Gastroesophageal sphincter (tissue), 4 donors: ENCODE results near the gene GSTM3. TPM values are rescaled to one million over a fixed set of nuclear protein-coding genes. Genes with fewer than 3 reads are reported as not detected.
A peak's percentile ranks its signal among the peaks of the same experiment; 100 is the strongest.
"Not testable (repeated sequence)": the region's sequence is repeated elsewhere in the genome, so short reads cannot be mapped to it uniquely, and the experiment has no call there.

Experiments used
- ATAC-seq: fragments of 150-250 bp; one replicate; pipeline ENCODE4 v1.9.1; 2016; ENCODE audit warnings: mild to moderate bottlenecking, moderate library complexity
- H3K27ac ChIP-seq, 4 donors: fragments of 200-600 bp; sonication (generic) in 3 of 4; 1 replicate in 3 of 4; 2 replicates in 1 of 4; pipeline ENCODE4 v1.5.1; 2016 to 2019
- H3K27me3 ChIP-seq: fragments of 200-600 bp; sonication (generic); one replicate; pipeline ENCODE4 v1.5.1; 2019
- H3K36me3 ChIP-seq, 2 donors: fragments of 200-600 bp; sonication (generic); one replicate each; pipeline ENCODE4 v1.5.1; 2019; ENCODE audit warnings: control low read depth in 1 of 2
- H3K4me1 ChIP-seq, 3 donors: fragments of 200-600 bp; sonication (generic); 1 replicate in 2 of 3; 2 replicates in 1 of 3; pipeline ENCODE4 v1.5.1; 2016 to 2019; ENCODE audit warnings: control low read depth in 2 of 3
- H3K4me3 ChIP-seq, 2 donors: fragments of 200-600 bp; sonication (generic); one replicate each; pipeline ENCODE4 v1.5.1; 2019; ENCODE audit warnings: mild to moderate bottlenecking in 1 of 2, moderate library complexity in 1 of 2
- H3K9me3 ChIP-seq, 3 donors: fragments of 200-600 bp; sonication (generic); one replicate each; pipeline ENCODE4 v1.5.1; 2017 to 2019; ENCODE audit warnings: control low read depth in 2 of 3
- EP300 ChIP-seq: sonication (generic); formaldehyde crosslinking; IDR thresholded peaks from one replicate; pipeline ENCODE4 v1.6.1; 2017; ENCODE audit warnings: antibody characterized with exemption, mild to moderate bottlenecking
- POLR2A ChIP-seq, 2 donors: fragments of 450-650 bp; IDR thresholded peaks; one replicate each; pipeline ENCODE4 v1.6.1; 2017; ENCODE audit warnings: antibody characterized with exemption in 2 of 2, mild to moderate bottlenecking in 2 of 2, moderate library complexity in 1 of 2
- POLR2AphosphoS5 ChIP-seq: sonication (generic); formaldehyde crosslinking; IDR thresholded peaks from one replicate; pipeline ENCODE4 v1.6.1; 2017; ENCODE audit warnings: antibody characterized with exemption
- WGBS, 2 donors: methylation state at CpG; one replicate each; pipeline ENCODE4 v1.1.5; 2018; ENCODE audit warnings: low coverage in 1 of 2; 5-methylcytosine and 5-hydroxymethylcytosine counted together
- total RNA-seq, 4 donors: library from RNA; depleted of rRNA; stranded (reverse); fragments of >200 nt; gene quantifications; one replicate each; pipeline ENCODE4 v1.1.0, GENCODE V29; 2016
- TF ChIP-seq, protein P1 (sequence below), 4 experiments: fragments of 200-600 bp in 2 of 4; fragments of 450-650 bp in 2 of 4; sonication (generic) in 1 of 4; IDR thresholded peaks; one replicate each; pipeline ENCODE4 v1.5.1; 2017 to 2019; ENCODE audit warnings: antibody characterized with exemption in 4 of 4, mild to moderate bottlenecking in 2 of 4, moderate library complexity in 2 of 4

The GSTM3 gene
- total RNA-seq, 4 donors from 2014 or later: 70.1 to 90.9 (median 80.1) TPM

DNA sequence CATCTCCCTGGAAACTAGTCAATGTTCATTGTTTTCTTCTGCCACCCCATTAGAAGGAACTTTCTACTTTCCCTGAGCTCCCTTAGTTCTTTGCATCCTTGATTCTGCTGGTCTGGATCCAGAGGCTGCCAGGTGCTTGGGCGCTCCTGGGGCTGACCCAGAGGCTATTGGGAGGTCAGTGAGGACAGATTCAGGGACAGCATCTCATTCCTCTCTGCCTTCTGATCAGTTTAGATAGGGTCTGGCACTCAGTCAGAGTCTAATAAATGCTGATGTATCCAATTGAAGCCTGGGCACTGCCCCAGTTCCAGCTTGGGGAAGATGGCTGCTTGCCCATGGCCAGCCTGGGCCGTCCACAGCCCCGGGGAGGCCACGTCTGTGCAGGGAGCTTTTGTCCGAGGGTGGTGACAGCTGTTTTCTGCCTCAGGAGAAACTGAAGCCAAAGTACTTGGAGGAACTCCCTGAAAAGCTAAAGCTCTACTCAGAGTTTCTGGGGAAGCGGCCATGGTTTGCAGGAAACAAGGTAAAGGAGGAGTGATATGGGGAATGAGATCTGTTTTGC is 50.9 kb downstream of the GSTM3 start:
- H3K9me3 ChIP-seq: no peaks in the 10 kb centered on the region
- H3K27me3 ChIP-seq: no peaks in the 10 kb centered on the region
- H3K27ac ChIP-seq: no peak overlapping the region
- H3K4me1 ChIP-seq: no peaks in the 10 kb centered on the region
- H3K4me3 ChIP-seq: no peak overlapping the region
- ATAC-seq: no peak
- no CpG with 5 or more reads among the region's 6 CpGs for WGBS, 2 donors
- no peaks in the 10 kb centered on the region for H3K36me3 ChIP-seq
- TF ChIP-seq, protein P1, sequence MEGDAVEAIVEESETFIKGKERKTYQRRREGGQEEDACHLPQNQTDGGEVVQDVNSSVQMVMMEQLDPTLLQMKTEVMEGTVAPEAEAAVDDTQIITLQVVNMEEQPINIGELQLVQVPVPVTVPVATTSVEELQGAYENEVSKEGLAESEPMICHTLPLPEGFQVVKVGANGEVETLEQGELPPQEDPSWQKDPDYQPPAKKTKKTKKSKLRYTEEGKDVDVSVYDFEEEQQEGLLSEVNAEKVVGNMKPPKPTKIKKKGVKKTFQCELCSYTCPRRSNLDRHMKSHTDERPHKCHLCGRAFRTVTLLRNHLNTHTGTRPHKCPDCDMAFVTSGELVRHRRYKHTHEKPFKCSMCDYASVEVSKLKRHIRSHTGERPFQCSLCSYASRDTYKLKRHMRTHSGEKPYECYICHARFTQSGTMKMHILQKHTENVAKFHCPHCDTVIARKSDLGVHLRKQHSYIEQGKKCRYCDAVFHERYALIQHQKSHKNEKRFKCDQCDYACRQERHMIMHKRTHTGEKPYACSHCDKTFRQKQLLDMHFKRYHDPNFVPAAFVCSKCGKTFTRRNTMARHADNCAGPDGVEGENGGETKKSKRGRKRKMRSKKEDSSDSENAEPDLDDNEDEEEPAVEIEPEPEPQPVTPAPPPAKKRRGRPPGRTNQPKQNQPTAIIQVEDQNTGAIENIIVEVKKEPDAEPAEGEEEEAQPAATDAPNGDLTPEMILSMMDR (IDR thresholded peaks at IDR 0.05): no peak
- TF ChIP-seq POLR2AphosphoS5 (no peak), POLR2A (IDR thresholded peaks at IDR 0.05) (no peak), EP300 (no peak)

DNA sequence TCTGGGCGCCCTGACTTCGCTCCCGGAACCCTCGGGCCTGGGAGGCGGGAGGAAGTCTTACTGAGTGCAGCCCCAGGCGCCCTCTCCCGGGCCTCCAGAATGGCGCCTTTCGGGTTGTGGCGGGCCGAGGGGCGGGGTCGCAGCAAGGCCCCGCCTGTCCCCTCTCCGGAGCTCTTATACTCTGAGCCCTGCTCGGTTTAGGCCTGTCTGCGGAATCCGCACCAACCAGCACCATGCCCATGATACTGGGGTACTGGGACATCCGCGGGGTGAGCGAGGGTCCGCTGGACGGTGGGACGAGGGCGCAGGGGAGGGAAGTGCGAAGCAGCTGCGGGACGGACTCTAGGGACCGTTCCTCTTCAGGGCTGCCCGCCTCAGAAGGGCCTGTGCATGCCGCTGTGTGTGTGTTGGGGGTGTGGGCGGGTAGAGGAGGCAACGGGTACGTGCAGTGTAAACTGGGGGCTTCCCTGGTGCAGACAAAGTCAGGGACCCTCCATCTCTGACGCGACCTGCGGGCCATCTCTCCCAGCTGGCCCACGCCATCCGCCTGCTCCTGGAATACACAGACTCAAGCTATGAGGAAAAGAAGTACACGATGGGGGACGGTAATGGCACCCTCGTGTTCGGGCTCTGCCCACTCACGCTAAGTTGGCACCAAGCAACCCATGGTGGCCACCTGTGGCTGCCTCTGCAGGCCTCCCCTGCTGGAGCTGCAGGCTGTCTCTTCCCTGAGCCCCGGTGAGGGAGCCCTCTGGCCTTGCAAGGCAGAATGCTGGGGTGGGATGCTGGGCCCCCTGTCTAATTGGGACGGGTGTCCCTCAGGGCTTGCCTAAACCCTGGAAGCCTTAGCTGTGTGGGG is 53.0 kb downstream of the GSTM3 start, which contains the start of gene GSTM1:
TSS of gene GSTM1 (plus strand) at position 177 of the 859 bp plus-strand sequence. CDS start at position 234, 57 bp downstream.
- no peak within 1 kb of the TSS for H3K4me3 ChIP-seq
- TF ChIP-seq EP300 (no peak), POLR2A (IDR thresholded peaks at IDR 0.05) (no peak)
- TF ChIP-seq, protein P1 (IDR thresholded peaks at IDR 0.05): no peak
- H3K36me3 ChIP-seq: no peaks in the 10 kb centered on the region
- ATAC-seq: peak; percentile 98
- H3K27ac ChIP-seq: peak within 1 kb of the TSS in 1 of 4 donors; percentile 80
- H3K27me3 ChIP-seq: no peaks in the 10 kb centered on the region
- H3K9me3 ChIP-seq: no peaks in the 10 kb centered on the region
- no CpG with 5 or more reads among the region's 46 CpGs for WGBS, 2 donors
- no peaks in the 10 kb centered on the region for H3K4me1 ChIP-seq

DNA sequence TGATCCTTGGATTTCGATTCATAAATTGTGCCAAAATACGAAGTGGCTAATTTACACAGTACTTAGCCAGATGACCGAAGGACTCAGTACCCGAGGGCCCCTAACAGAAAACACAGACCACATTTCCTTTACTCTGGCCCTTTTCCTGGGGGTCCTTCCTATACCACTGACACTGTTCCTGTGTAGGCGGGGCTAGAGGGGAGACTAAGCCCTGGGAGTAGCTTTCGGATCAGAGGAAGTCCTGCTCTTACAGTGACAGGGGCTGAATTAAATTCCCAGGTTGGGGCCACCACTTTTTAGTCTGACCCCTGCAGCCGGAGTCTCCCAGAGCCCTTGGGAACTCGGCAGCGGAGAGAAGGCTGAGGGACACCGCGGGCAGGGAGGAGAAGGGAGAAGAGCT is 53.7 kb downstream of the GSTM3 start:
- ATAC-seq, H3K4me3 ChIP-seq, H3K4me1 ChIP-seq, H3K27me3 ChIP-seq, H3K36me3 ChIP-seq, H3K9me3 ChIP-seq: not testable (repeated sequence)
- WGBS, 2 donors: no CpG with 5 or more reads among the region's 11 CpGs
- H3K27ac ChIP-seq: peak overlapping the region in 1 of 4 donors; percentile 80

DNA sequence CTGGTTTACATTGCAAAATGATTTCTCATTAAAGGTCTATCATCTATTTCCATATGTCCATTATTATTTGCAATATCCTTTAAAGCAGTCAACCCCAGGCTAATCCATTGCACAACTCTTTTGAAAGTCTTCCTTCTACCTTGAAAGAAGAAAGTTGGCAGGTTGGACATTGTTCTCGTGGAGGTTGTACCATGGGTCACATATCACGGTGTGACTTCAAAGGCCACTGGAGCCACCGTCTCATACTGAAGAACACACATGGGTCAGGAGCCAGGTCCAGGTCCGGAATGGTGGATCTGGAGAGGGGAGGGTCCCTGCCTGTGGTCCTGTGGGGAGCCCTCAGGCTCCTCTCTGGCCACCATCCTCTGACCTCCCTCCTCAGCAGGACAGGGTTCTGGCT is 54.9 kb downstream of the GSTM3 start:
- WGBS, 2 donors: no CpG with 5 or more reads among the region's 4 CpGs
- not testable (repeated sequence) for H3K27me3 ChIP-seq, H3K4me1 ChIP-seq, H3K9me3 ChIP-seq, H3K27ac ChIP-seq, H3K4me3 ChIP-seq, H3K36me3 ChIP-seq, ATAC-seq

DNA sequence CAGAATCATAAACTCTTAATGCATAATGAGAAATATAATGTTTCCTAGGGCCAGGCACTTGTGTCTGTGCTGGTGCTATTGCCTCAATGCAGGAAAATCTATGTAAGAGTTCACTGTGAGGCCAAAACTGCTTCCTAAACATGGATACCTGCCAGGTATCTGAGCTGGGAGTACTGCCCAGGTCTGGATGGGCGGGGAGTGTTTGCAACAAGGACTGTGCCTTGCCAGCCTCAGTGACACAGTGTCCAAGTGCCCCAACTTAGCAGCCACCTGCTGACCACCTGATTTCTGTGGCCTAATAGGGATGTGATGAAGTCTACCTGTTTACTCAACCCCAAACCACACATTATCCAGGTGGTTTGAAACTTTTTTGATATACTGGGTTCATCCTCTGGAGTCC is 55.4 kb downstream of the GSTM3 start:
- not testable (repeated sequence) for ATAC-seq, H3K9me3 ChIP-seq, H3K36me3 ChIP-seq, H3K4me3 ChIP-seq, H3K27me3 ChIP-seq, H3K27ac ChIP-seq, H3K4me1 ChIP-seq
- no CpG with 5 or more reads among the region's 1 CpG for WGBS, 2 donors

DNA sequence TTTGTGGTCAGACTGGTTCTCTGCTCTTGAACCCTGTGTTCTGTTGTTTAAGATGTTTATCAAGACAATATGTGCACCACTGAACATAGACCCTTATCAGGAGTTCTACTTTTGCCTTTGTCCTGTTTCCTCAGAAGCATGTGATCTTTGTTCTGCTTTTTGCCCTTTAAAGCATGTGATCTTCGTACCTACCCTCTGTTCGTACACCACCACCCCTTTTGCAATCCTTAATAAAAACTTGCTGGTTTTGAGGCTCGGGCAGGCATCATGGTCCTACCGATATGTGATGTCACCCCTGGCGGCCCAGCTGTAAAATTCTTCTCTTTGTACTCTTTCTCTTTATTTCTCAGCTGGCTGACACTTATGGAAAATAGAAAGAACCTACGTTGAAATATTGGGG is 56.1 kb downstream of the GSTM3 start:
- not testable (repeated sequence) for H3K36me3 ChIP-seq, H3K9me3 ChIP-seq, H3K4me3 ChIP-seq, H3K27me3 ChIP-seq, H3K4me1 ChIP-seq, H3K27ac ChIP-seq, ATAC-seq
- WGBS, 2 donors: 100% methylated on average over 2 of the region's 6 CpGs; no CpG with 5 or more reads in 1 of the 2 donors

Other genes with a start within 250 kb of the GSTM3 start
- gene CYB561D1, start 246.9 kb downstream of the GSTM3 start, total RNA-seq: 10 to 100 TPM in 3 of 4 donors, 1 to 10 TPM in 1; 8.3 to 15.9 (median 10.7) TPM
- 10 to 100 TPM in 3 of 4 donors, 1 to 10 TPM in 1; 7.7 to 19.3 (median 14.7) TPM for gene AMIGO1, start 231.3 kb downstream of the GSTM3 start, total RNA-seq
- not detected for gene GPR61, start 201.2 kb downstream of the GSTM3 start, total RNA-seq
- gene GNAI3, start 192.4 kb downstream of the GSTM3 start, total RNA-seq: 1 to 10 TPM; 6.6 to 9.4 (median 8.0) TPM
- not detected for gene GNAT2, start 121.4 kb downstream of the GSTM3 start, total RNA-seq
- 10 to 100 TPM; 28.9 to 38.0 (median 35.6) TPM for gene AMPD2, start 121.2 kb downstream of the GSTM3 start, total RNA-seq
- 10 to 100 TPM; 21.4 to 71.0 (median 42.4) TPM for gene GSTM4, start 84.9 kb downstream of the GSTM3 start, total RNA-seq
- gene GSTM2, start 73.0 kb downstream of the GSTM3 start, total RNA-seq: 10 to 100 TPM; 10.4 to 93.7 (median 42.2) TPM
- 10 to 100 TPM in 1 of 4 donors, not detected in 3; 33.1 TPM for gene GSTM1, start 53.2 kb downstream of the GSTM3 start, total RNA-seq
- 1 to 10 TPM; 2.7 to 9.2 (median 6.3) TPM for gene GSTM5, start 28.8 kb downstream of the GSTM3 start, total RNA-seq
- gene EPS8L3, start 22.9 kb upstream of the GSTM3 start, total RNA-seq: under 1 TPM in 1 of 4 donors, not detected in 3; 0.12 TPM
- gene CSF1, start 169.8 kb upstream of the GSTM3 start, total RNA-seq: 10 to 100 TPM; 29.6 to 50.8 (median 45.9) TPM
- 100 to 1,000 TPM in 1 of 4 donors, 10 to 100 TPM in 3; 82.6 to 102 (median 92.4) TPM for gene AHCYL1, start 243.7 kb upstream of the GSTM3 start, total RNA-seq